Measurements from ENCODE around the gene PRKN.

Gene PRKN

DNA sequence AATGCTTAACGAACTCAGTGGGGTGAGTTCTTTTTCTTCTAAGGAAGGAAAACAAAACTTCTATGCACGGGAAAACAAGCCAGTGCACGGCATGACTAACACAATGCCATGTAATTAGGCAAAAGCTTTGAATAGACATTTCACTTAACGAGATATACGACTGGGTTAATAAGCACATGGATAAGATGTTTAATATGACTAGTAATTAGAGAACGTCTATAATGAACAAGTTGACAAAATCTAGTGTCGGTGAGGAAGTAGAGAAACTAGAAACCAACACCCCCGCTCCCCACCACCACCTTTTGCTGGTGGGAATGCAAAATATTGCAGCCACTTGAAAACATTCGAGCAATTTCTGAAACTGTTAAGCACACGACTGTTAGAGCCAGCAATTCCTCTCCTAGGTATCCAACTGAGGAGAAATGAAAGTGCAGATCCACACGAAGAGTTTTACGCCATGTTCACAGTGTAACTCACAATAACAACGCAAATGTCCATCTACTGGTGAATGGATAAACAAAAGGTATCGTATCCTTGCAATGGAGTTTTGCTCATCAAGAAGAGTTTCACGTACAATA lies 808.8 kb downstream of the PRKN start:
- no peak for ATAC-seq
- TF ChIP-seq ZC3H10 (CRISPR knock-in tag; IDR thresholded peaks at IDR 0.05) (no peak), ISL1 (CRISPR knock-in tag; IDR thresholded peaks at IDR 0.05) (no peak), ESRRG (CRISPR knock-in tag; IDR thresholded peaks at IDR 0.05) (no peak), ZFP30 (CRISPR knock-in tag; IDR thresholded peaks at IDR 0.05) (no peak), RARB (CRISPR knock-in tag; IDR thresholded peaks at IDR 0.05) (no peak), SNAI2 (CRISPR knock-in tag; IDR thresholded peaks at IDR 0.05) (no peak), BACH2 (CRISPR knock-in tag; IDR thresholded peaks at IDR 0.05; ENCODE audit: borderline replicate concordance) (no peak), TOX (CRISPR knock-in tag; IDR thresholded peaks at IDR 0.05; ENCODE audit: borderline replicate concordance) (no peak), OSR1 (CRISPR knock-in tag; IDR thresholded peaks at IDR 0.05) (no peak), ZNF8 (CRISPR knock-in tag; IDR thresholded peaks at IDR 0.05) (no peak), GLIS3 (CRISPR knock-in tag; IDR thresholded peaks at IDR 0.05) (no peak)
- TF ChIP-seq, protein P1, sequence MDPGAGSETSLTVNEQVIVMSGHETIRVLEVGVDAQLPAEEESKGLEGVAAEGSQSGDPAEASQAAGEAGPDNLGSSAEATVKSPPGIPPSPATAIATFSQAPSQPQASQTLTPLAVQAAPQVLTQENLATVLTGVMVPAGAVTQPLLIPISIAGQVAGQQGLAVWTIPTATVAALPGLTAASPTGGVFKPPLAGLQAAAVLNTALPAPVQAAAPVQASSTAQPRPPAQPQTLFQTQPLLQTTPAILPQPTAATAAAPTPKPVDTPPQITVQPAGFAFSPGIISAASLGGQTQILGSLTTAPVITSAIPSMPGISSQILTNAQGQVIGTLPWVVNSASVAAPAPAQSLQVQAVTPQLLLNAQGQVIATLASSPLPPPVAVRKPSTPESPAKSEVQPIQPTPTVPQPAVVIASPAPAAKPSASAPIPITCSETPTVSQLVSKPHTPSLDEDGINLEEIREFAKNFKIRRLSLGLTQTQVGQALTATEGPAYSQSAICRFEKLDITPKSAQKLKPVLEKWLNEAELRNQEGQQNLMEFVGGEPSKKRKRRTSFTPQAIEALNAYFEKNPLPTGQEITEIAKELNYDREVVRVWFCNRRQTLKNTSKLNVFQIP (CRISPR knock-in tag; IDR thresholded peaks at IDR 0.05; ENCODE audit: borderline replicate concordance, low read depth), result no peak
- TF ChIP-seq, protein P2, sequence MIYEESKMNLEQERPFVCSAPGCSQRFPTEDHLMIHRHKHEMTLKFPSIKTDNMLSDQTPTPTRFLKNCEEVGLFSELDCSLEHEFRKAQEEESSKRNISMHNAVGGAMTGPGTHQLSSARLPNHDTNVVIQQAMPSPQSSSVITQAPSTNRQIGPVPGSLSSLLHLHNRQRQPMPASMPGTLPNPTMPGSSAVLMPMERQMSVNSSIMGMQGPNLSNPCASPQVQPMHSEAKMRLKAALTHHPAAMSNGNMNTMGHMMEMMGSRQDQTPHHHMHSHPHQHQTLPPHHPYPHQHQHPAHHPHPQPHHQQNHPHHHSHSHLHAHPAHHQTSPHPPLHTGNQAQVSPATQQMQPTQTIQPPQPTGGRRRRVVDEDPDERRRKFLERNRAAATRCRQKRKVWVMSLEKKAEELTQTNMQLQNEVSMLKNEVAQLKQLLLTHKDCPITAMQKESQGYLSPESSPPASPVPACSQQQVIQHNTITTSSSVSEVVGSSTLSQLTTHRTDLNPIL (CRISPR knock-in tag; IDR thresholded peaks at IDR 0.05; ENCODE audit: low read depth), result no peak
- TF ChIP-seq, protein P3, sequence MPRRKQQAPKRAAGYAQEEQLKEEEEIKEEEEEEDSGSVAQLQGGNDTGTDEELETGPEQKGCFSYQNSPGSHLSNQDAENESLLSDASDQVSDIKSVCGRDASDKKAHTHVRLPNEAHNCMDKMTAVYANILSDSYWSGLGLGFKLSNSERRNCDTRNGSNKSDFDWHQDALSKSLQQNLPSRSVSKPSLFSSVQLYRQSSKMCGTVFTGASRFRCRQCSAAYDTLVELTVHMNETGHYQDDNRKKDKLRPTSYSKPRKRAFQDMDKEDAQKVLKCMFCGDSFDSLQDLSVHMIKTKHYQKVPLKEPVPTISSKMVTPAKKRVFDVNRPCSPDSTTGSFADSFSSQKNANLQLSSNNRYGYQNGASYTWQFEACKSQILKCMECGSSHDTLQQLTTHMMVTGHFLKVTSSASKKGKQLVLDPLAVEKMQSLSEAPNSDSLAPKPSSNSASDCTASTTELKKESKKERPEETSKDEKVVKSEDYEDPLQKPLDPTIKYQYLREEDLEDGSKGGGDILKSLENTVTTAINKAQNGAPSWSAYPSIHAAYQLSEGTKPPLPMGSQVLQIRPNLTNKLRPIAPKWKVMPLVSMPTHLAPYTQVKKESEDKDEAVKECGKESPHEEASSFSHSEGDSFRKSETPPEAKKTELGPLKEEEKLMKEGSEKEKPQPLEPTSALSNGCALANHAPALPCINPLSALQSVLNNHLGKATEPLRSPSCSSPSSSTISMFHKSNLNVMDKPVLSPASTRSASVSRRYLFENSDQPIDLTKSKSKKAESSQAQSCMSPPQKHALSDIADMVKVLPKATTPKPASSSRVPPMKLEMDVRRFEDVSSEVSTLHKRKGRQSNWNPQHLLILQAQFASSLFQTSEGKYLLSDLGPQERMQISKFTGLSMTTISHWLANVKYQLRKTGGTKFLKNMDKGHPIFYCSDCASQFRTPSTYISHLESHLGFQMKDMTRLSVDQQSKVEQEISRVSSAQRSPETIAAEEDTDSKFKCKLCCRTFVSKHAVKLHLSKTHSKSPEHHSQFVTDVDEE (CRISPR knock-in tag; IDR thresholded peaks at IDR 0.05), result no peak
- TF ChIP-seq, protein P4, sequence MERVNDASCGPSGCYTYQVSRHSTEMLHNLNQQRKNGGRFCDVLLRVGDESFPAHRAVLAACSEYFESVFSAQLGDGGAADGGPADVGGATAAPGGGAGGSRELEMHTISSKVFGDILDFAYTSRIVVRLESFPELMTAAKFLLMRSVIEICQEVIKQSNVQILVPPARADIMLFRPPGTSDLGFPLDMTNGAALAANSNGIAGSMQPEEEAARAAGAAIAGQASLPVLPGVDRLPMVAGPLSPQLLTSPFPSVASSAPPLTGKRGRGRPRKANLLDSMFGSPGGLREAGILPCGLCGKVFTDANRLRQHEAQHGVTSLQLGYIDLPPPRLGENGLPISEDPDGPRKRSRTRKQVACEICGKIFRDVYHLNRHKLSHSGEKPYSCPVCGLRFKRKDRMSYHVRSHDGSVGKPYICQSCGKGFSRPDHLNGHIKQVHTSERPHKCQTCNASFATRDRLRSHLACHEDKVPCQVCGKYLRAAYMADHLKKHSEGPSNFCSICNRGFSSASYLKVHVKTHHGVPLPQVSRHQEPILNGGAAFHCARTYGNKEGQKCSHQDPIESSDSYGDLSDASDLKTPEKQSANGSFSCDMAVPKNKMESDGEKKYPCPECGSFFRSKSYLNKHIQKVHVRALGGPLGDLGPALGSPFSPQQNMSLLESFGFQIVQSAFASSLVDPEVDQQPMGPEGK (CRISPR knock-in tag; IDR thresholded peaks at IDR 0.05; ENCODE audit: borderline replicate concordance), result no peak

DNA sequence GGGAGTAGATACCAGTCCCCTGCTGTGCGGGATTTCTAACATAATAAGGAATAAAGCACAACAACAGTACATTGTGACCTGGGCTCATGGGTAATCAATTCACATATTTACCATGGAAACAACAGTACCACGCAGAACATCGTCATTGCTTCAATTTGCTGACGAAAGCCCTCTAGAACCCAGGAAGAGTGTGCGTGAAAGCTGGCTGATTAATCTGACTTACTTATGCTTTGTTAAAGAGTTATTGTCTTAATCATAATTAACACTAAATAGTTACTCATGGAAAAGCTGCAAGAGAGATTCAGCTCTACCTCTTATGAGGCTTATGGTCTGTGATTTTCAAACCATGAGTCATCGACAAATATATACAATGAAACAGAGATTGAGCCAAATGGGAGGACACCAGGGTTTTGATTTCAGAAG lies 809.4 kb downstream of the PRKN start:
- no peak for ATAC-seq
- TF ChIP-seq, protein P1 (CRISPR knock-in tag; IDR thresholded peaks at IDR 0.05; ENCODE audit: borderline replicate concordance, low read depth), result no peak
- no peak for TF ChIP-seq ZFP3 (CRISPR knock-in tag; IDR thresholded peaks at IDR 0.05)
- TF ChIP-seq RARB (CRISPR knock-in tag; IDR thresholded peaks at IDR 0.05), result no peak

DNA sequence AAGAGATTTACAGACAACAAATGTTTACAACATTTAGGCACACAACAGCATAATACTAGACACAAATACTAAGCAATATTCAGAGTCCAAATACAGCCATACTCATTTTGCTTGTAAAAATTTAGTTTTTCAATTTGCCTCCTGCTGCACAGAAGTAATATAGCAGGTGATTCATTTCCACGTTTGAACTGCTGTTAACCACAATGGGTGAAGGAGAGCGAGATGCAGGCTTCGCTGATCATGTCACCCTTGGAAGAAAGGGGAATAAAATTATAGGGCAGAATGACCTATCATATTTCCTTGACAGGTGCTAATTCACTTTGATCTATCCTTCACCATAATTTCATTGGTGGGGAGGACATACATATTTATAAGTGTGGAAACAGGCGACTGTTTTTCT lies 809.9 kb downstream of the PRKN start:
- ATAC-seq, result no peak
- no peak for TF ChIP-seq ZNF8 (CRISPR knock-in tag; IDR thresholded peaks at IDR 0.05)

DNA sequence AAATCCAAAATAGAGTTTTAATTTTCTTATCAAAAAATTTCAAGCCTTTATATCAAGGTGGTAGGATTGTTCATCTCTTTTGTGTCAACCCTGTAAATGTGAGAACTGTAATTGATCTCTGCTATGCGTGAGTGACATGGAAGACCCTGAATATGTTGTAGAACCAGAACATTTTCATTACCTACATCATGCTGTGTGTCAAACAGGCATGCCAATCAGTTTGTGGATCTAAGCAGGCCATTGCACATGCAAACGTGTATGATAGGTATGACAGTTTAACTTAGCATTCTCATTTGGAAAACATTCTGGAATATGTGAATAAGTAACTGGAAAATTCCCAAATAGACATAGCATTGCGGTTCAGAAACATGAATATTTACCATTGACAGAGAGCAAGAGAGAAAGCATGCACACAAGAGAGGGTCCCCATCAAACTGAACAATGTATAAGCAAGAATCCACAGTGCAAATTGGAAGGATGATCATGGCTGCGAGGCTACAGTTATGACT lies 812.1 kb downstream of the PRKN start:
- no peak for ATAC-seq
- TF ChIP-seq ARNTL (CRISPR knock-in tag; IDR thresholded peaks at IDR 0.05; ENCODE audit: borderline replicate concordance, low read depth), result no peak
- TF ChIP-seq, protein P1 (CRISPR knock-in tag; IDR thresholded peaks at IDR 0.05; ENCODE audit: borderline replicate concordance, low read depth), result no peak
- TF ChIP-seq RARB (CRISPR knock-in tag; IDR thresholded peaks at IDR 0.05), result no peak
- TF ChIP-seq ZFP3 (CRISPR knock-in tag; IDR thresholded peaks at IDR 0.05), result no peak
- TF ChIP-seq, protein P5, sequence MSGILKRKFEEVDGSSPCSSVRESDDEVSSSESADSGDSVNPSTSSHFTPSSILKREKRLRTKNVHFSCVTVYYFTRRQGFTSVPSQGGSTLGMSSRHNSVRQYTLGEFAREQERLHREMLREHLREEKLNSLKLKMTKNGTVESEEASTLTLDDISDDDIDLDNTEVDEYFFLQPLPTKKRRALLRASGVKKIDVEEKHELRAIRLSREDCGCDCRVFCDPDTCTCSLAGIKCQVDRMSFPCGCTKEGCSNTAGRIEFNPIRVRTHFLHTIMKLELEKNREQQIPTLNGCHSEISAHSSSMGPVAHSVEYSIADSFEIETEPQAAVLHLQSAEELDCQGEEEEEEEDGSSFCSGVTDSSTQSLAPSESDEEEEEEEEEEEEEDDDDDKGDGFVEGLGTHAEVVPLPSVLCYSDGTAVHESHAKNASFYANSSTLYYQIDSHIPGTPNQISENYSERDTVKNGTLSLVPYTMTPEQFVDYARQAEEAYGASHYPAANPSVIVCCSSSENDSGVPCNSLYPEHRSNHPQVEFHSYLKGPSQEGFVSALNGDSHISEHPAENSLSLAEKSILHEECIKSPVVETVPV (CRISPR knock-in tag; IDR thresholded peaks at IDR 0.05), result no peak
- no peak for TF ChIP-seq GLIS3 (CRISPR knock-in tag; IDR thresholded peaks at IDR 0.05)
- no peak for TF ChIP-seq ZNF8 (CRISPR knock-in tag; IDR thresholded peaks at IDR 0.05)
- no peak for TF ChIP-seq ZC3H10 (CRISPR knock-in tag; IDR thresholded peaks at IDR 0.05)
- TF ChIP-seq TCF4 (CRISPR knock-in tag; IDR thresholded peaks at IDR 0.05; ENCODE audit: borderline replicate concordance), result no peak
- TF ChIP-seq PPARA (CRISPR knock-in tag; IDR thresholded peaks at IDR 0.05; ENCODE audit: borderline replicate concordance), result no peak
- TF ChIP-seq ISL1 (CRISPR knock-in tag; IDR thresholded peaks at IDR 0.05), result no peak
- TF ChIP-seq CSDC2 (CRISPR knock-in tag; IDR thresholded peaks at IDR 0.05), result no peak

Data from SK-N-SH treated with all-trans-retinoic acid at 6 μM for 48 hours (cell line).